GM18511 (cell line): ENCODE results near the gene UBE2E3.

Experiments used
- ATAC-seq: cut with Tn5 transposase; IDR thresholded peaks from one replicate; pipeline ENCODE4 v1.9.1; 2021; ENCODE audit warnings: mild to moderate bottlenecking, moderate library complexity; ENCODE audit not compliant: unreplicated experiment

The UBE2E3 gene

DNA sequence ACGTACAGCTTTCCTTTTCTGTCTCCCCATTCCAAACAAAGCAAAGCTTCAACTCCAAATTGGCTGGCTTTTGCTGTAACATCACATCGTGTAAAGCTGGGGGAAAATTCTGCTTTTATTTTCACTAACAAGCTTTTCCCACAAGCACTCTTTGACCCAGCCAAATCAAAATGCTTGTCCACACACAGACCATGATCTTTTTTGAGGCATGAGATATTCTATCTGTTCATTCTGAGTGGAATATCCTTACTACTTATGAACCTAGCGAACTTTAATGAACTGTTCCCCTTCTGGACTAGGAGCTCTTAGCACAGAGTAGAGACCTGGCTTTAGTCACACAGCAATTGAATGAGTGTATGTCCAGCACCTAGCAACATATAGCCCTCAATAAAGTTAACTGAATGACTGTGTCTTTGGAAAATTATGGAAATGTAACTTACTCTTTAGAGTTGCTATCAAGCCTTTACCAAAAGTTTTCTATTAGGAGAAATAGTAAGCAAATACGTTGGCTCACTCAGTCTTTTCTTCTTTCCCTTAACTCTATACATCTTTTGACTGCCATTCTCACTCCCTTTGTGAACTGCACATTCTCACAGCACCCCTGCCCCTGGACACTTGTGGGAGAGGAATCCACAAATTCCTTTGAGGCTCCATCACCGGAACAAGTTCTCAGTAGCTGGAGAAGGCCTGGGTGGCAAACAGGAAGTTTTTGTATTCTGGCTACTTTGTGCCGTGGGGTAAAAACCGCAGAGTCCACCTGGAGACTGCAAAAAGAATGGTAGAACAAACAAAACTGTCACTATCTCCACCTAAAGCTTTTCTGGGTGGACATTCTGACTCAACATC lies 1.3 kb upstream of the UBE2E3 start:
- no peak for ATAC-seq

DNA sequence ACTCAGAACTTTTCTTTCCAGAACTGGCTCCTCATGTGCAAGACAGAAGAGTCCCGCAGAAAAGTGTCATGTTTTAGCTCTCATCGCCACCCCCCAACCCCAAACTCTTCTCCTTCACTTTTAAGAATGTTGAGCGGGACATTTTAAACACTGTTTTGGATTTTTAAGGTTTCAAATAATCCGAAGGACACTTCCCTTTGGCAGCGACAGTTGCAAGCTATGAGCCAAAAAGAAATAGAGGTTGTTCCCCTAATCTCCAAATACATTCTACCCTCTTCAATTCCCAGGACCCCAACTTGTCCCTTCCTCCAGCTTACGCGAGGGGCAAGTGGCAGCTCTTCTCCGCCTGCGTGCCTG lies 678 bp upstream of the UBE2E3 start:
- ATAC-seq = no peak

DNA sequence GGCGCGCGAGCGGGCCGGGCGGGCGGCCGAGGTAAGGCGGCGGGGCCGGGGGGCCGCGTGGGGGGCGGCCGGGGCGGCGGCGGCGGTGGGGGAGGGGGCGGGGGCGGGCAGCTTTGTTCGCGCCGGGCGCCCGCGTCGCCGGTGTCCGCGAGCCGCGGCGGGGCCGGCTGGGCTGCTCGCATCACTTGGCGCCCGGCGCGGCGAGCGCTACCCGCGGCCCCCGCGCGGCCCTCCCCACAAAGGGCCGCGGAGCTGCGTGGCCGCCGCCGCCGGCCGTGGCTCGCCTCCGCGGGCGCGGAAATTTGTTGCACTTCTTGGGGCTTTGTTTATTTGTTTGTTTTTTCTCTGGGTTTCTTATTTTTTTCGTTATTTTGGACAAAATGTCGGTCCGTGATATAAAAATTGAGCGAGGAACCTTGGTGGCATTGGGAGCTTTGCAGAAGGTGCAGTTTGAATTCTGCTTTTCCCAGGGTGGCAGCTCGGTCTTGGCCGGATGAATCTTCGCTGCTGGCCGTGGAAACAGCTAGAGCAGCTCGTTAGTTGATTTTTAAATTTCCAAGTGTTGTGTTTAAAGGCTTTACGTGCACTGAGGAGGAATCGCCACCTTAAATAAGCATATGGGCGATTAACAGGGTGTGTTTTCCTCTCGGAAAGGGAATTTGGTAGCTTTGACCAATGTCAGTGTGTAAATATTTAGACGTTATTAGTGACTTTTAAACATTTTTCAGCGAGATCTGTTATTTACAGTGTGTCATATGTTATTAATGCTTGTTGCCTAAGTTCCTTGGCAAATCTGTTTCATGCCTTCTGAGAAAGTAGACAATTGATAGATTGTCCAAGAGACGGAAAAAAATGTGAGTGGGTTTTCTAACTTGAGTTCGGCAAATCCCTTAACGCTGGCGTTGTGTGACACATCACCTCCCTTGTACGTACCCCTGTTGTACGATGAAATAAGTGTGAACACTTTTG lies 822 bp downstream of the UBE2E3 start:
- ATAC-seq = peak; percentile 15

DNA sequence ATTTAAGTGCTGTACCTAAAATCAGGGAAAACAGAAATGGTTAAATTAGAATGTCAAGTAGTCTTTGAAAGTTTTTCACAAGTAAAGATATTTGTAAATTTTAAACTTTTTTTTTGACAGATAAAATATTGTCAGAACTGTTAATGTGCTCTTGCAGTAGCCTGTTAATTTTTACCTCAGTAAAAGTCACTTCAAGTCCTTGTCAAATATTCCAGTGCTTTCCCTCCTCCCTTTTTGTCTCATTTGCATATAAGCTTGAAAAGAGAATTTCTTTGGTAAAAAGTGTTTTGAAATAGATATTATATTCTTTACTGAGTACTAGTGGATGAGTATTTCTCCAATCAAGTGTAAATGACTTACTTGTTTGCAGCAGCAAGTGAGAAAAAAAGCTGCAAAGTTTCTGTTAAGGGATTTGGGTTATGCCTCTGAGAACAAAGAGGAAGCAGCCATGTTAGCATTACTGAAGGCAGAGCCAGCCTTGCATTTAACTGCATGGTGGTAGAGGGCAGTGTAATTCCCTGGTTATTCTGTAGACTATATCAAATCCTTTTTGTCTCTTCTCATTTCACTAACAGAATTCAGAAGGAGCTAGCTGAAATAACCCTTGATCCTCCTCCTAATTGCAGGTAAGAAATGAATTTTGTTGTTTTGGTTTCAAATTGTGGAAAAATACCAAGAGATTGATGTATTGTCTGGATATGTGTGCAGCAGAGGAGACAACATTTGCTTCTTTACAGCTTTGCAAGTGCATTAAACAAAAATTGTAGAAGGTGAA lies 3.2 kb downstream of the UBE2E3 start:
- peak; percentile 39 for ATAC-seq

- no peak for ATAC-seq
Measured at GRCh38 chr2:180985771-180986395, 5.5 kb downstream of the UBE2E3 start.

DNA sequence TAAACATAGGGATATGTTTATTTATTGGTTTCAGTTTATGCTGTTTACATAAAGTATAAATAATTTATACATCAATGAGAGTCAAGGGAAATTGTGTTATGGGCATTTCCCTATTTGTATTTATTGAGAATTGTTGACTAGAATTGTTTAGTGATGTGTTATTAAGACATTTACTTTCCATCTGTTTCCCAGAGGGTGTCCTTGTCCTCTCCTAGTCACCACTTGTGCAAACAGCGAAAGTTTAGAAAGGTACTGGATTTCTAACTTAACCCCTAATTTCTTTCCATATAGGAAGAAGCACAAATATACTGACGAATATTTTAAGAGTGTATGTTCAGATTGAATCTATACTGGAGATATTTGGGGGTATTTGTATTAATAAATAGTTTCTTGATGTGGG lies 6.7 kb downstream of the UBE2E3 start:
- no peak for ATAC-seq

GRCh38 chr2:180990337-180990736 lies 9.9 kb downstream of the UBE2E3 start:
- ATAC-seq = no peak

- ATAC-seq = no peak
Measured at GRCh38 chr2:180990794-180991193, 10.4 kb downstream of the UBE2E3 start.

GRCh38 chr2:180991361-180991760 lies 11.0 kb downstream of the UBE2E3 start:
- ATAC-seq = peak; percentile 3

GRCh38 chr2:180991820-180992219 lies 11.4 kb downstream of the UBE2E3 start:
- ATAC-seq = peak; percentile 85

GRCh38 chr2:180992994-180993393 lies 12.6 kb downstream of the UBE2E3 start:
- no peak for ATAC-seq

DNA sequence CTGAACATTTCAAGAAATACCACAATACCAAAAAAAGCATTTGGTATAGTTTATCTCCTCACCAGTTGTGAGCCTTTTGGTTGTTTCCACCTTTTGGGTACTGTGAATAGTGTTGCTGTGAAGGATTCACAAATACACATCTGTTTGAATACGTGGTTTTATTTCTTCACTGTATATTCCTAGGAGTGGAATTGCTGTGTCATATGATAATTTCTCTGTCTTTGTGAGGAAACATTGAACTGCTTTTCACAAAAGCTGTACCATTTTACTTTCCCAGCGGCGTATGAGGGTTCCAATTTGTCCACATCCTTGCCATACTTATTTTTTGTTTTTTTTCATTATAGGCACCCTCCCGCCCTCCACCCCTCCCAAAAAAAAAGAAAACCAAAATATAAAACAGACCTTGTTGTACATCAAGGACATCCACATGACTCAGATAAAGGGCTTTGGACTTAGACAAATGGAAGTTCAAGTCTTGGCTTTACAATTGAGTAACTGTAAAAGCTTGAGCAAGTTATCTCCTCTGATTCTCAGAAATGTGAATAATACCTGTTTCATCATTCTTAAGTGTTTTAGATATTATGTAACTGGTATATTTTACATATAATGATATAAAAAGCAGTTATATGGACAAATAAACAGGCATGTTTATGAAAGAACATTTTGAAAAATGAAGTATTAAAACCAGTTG lies 19.0 kb downstream of the UBE2E3 start:
- no peak for ATAC-seq

DNA sequence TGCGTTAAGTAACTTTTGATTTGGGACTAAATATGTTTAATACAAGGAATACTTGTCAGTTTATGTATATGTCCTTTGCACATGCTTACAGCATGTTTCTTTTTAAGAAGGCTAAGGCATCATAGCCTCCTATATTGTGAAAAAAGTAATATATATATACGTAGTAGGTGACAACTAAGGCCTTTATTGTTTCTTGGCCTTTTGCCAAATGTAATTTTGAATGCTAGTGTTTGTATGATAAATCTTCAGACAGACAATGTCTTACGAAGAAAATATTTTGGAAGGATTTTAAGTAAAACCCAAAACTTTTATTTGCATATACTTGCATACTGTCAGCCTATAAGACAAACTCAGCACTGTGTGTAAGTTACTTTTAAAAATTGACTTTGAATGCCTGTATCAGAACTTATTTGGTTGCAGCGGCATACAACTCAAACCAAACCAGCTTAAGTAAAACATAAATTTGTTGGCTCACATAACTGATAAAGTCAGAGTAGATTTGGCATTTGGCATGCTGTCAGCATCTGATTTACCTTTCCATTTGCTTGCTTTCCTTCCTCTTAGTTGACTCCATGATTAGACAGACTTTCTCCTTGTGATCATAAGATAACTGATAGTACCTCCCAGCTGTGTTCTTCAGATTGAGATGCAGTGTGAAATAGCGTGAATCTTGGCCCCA lies 24.4 kb downstream of the UBE2E3 start:
- ATAC-seq = no peak

DNA sequence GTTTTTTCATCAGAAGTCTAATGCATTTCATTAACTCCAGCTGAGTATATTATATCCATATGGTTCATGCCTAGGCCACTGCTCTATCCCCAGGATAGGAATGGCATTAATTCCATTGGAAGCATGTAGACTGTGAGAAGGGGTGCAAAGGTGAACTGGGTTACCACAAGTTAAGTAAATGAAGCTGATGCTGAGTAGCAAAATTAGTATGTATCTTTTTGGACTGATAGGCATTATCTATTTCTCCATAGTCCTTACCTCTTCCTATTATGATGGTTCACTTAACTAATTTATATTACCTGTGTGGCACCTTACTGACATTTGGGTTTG lies 24.9 kb downstream of the UBE2E3 start:
- no peak for ATAC-seq

DNA sequence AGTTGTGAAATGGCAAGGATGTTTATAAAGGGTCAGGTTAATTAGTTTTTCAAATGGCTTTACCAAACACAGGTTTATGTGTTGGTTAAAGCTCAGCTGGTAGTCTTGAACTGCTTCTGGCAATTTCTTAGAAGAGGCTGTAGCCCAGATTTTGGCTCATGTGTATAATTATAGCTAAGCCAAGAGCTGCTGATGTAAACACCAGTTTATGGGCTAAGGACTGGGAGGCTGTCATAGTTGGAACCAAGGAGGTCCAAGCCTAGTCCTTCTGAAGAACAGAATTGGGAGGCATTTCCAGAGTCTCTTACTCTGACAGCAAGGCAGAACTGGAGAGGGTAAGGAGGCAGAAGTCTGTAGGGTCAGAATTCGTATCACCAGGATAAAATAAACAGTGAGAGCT lies 25.4 kb downstream of the UBE2E3 start:
- no peak for ATAC-seq

GRCh38 chr2:181007086-181007837 lies 26.9 kb downstream of the UBE2E3 start:
- no peak for ATAC-seq

DNA sequence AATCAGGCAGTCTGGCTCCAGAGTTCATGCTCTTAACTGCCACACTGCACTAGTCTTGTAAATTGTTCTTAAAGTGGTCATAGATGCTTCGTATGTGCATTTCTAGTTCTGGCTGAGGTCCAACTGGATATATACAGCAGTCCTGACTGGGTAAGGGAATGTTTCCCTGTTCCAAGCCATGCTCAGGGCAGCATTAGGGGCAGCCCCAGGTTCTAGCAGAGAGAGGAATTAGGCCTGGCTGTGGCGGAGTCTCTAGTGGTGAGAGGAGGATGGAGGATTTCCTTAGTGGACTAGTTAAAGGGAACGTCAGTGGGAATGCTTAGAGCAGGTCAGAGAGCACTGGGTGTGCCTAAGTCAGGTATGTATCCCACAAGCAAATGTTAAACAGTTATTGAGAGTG lies 28.0 kb downstream of the UBE2E3 start:
- ATAC-seq = no peak

DNA sequence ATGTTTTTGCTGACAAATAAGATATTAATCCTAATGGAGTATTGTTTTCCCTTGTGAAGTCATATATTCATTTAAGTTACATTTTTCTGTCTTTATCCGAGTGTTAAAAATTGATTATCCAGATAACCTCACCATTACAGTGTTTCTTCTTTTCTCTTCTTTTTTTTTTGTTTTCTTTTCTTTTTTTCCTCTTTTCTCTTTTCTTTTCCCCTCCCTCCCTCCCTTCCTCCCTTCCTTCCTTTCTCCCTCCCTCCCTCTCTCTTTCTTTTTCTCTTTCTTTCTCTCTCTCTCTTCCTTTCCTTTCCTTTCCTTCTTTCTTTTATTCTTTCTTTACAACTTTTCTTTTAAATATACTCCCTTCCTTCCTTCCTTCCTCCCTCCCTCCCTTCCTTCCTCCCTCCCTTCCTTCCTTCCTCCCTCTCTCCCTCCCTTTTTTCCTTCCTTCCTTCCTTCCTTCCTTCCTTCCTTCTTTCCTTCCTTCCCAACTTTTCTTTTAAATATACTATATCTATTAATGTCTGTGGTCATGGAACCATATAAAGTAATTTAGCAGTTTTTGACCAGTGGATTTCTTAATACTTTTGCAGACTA lies 40.9 kb downstream of the UBE2E3 start:
- no peak for ATAC-seq

GRCh38 chr2:181022652-181023051 lies 42.2 kb downstream of the UBE2E3 start:
- no peak for ATAC-seq
